ENCODE results near the gene PPP2R1B.

- TF ChIP-seq CTCF (IDR thresholded peaks at IDR 0.05; ENCODE audit: extremely low read depth in 1 of 2, insufficient read depth in 1 of 2, low read depth in 1 of 2, low read length in 2 of 2) = no peak
- TF ChIP-seq POLR2AphosphoS5 (IDR thresholded peaks at IDR 0.05; ENCODE audit: insufficient read depth, low read depth, low read length) = no peak
- no peak for TF ChIP-seq MAX (IDR thresholded peaks at IDR 0.05; ENCODE audit: insufficient read depth, insufficient read length)
- no peak for TF ChIP-seq POLR2A (IDR thresholded peaks at IDR 0.05; ENCODE audit: low read depth, low read length)
- TF ChIP-seq EZH2 (IDR thresholded peaks at IDR 0.05; ENCODE audit: borderline replicate concordance, low read depth, low read length, severe bottlenecking) = no peak
- TF ChIP-seq FOS (IDR thresholded peaks at IDR 0.05; ENCODE audit: borderline replicate concordance, insufficient read depth, low read length) = no peak
- no peak for TF ChIP-seq MYC (IDR thresholded peaks at IDR 0.05; ENCODE audit: low read depth, low read length)
Measured at GRCh38 chr11:111761036-111761435, 5.2 kb downstream of the PPP2R1B start.
